GM23338 (cell line): ENCODE data around the gene APOB. TPM values are rescaled to one million over a fixed set of nuclear protein-coding genes. Genes with fewer than 3 reads are reported as not detected.

Source experiments
- ATAC-seq: fragments of 200-7000 bp; cut with Tn5 transposase; 3 replicates; pipeline ENCODE4 v1.9.1; 2020
- DNase-seq: peaks from one replicate; pipeline ENCODE4 v3.0.0-alpha.2; 2015; ENCODE audit warnings: low spot score
- H2AFZ ChIP-seq: fragments of 200-600 bp; sonication (generic); 2 replicates; pipeline ENCODE4 v1.8.0; 2016; ENCODE audit warnings: antibody characterized with exemption, mild to moderate bottlenecking, moderate library complexity
- H3F3A ChIP-seq: fragments of 200-600 bp; sonication (generic); replicated peaks from 2 replicates; pipeline ENCODE4 v1.8.0; 2017; ENCODE audit warnings: antibody characterized with exemption, mixed run types, low read depth
- H3K27ac ChIP-seq: fragments of 200-600 bp; sonication (generic); 2 replicates; pipeline ENCODE4 v1.6.1; 2016; ENCODE audit warnings: low read depth
- H3K27me3 ChIP-seq: fragments of 200-600 bp; sonication (generic); 2 replicates; pipeline ENCODE4 v1.8.0; 2016; ENCODE audit warnings: mild to moderate bottlenecking, mixed run types, moderate library complexity; ENCODE audit not compliant: insufficient read depth
- H3K36me3 ChIP-seq: fragments of 200-600 bp; sonication (generic); 2 replicates; pipeline ENCODE4 v1.8.0; 2016; ENCODE audit warnings: mild to moderate bottlenecking; ENCODE audit not compliant: insufficient read depth
- H3K4me1 ChIP-seq: fragments of 200-600 bp; sonication (generic); 2 replicates; pipeline ENCODE4 v1.8.0; 2016; ENCODE audit warnings: mild to moderate bottlenecking, moderate library complexity; ENCODE audit not compliant: insufficient read depth
- H3K4me2 ChIP-seq: fragments of 200-600 bp; sonication (generic); 2 replicates; pipeline ENCODE4 v1.7.1; 2017; ENCODE audit warnings: mixed run types
- H3K4me3 ChIP-seq: fragments of 200-600 bp; sonication (generic); 2 replicates; pipeline ENCODE4 v1.6.1; 2016; ENCODE audit warnings: mixed run types
- H3K79me2 ChIP-seq: fragments of 200-600 bp; sonication (generic); replicated peaks from 2 replicates; pipeline ENCODE4 v1.8.0; 2017; ENCODE audit warnings: mild to moderate bottlenecking; ENCODE audit not compliant: insufficient read depth
- H3K9me2 ChIP-seq: fragments of 200-600 bp; sonication (generic); 2 replicates; pipeline ENCODE4 v1.8.0; 2017; ENCODE audit not compliant: insufficient read depth
- H4K20me1 ChIP-seq: fragments of 200-600 bp; sonication (generic); replicated peaks from 2 replicates; pipeline ENCODE4 v1.8.0; 2017; ENCODE audit warnings: mild to moderate bottlenecking; ENCODE audit not compliant: insufficient read depth
- H3K27ac Mint-ChIP-seq: 2 replicates; pipeline ENCODE4 v1.8.0; 2020; ENCODE audit warnings: inconsistent platforms, mild to moderate bottlenecking, moderate library complexity, mixed read lengths
- H3K27me3 Mint-ChIP-seq: 3 replicates; pipeline ENCODE4 v1.8.0; 2022; ENCODE audit warnings: low read depth, mild to moderate bottlenecking, moderate library complexity, mixed read lengths, inconsistent platforms; ENCODE audit not compliant: insufficient read depth, poor library complexity
- H3K36me3 Mint-ChIP-seq: 3 replicates; pipeline ENCODE4 v1.8.0; 2021; ENCODE audit warnings: low read depth, mild to moderate bottlenecking, inconsistent platforms, moderate library complexity, mixed read lengths
- H3K4me1 Mint-ChIP-seq: 3 replicates; pipeline ENCODE4 v1.8.0; 2020; ENCODE audit warnings: mild to moderate bottlenecking, inconsistent platforms, mixed read lengths
- H3K4me3 Mint-ChIP-seq: 3 replicates; pipeline ENCODE4 v1.8.0; 2021; ENCODE audit warnings: moderate library complexity, mild to moderate bottlenecking, inconsistent platforms, mixed read lengths
- H3K9me3 Mint-ChIP-seq: 3 replicates; pipeline ENCODE4 v1.8.0; 2020; ENCODE audit warnings: moderate library complexity, mild to moderate bottlenecking, inconsistent platforms, mixed read lengths
- ETS1 ChIP-seq: IDR thresholded peaks from 2 replicates; pipeline ENCODE4 v1.6.1; 2016; ENCODE audit warnings: antibody characterized with exemption
- EZH2 ChIP-seq: fragments of 200-600 bp; sonication (generic); IDR thresholded peaks from one replicate; pipeline ENCODE4 v1.8.0; 2017; ENCODE audit warnings: antibody characterized with exemption, mild to moderate bottlenecking, low read depth; ENCODE audit not compliant: unreplicated experiment
- EZH2phosphoT487 ChIP-seq: fragments of 200-600 bp; sonication (generic); IDR thresholded peaks from one replicate; pipeline ENCODE4 v1.8.1; 2018; ENCODE audit warnings: antibody characterized with exemption; ENCODE audit not compliant: unreplicated experiment
- JUNB ChIP-seq: IDR thresholded peaks from one replicate; pipeline ENCODE4 v1.6.1; 2016; ENCODE audit warnings: antibody characterized with exemption; ENCODE audit not compliant: unreplicated experiment
- NANOG ChIP-seq: IDR thresholded peaks from 2 replicates; pipeline ENCODE4 v1.6.1; 2016; ENCODE audit warnings: antibody characterized with exemption, borderline replicate concordance
- POLR2AphosphoS5 ChIP-seq: IDR thresholded peaks from 2 replicates; pipeline ENCODE4 v1.6.1; 2016; ENCODE audit warnings: antibody characterized with exemption, low read depth
- ZNF114 ChIP-seq: fragments of 250-450 bp; sonication (Bioruptor Pico); IDR thresholded peaks from 2 replicates; pipeline ENCODE4 v1.5.0; 2020; ENCODE audit warnings: mild to moderate bottlenecking, moderate library complexity
- ZNF331 ChIP-seq: fragments of 250-450 bp; sonication (Bioruptor Pico); IDR thresholded peaks from 2 replicates; pipeline ENCODE4 v1.5.0; 2020; ENCODE audit warnings: low read depth, mild to moderate bottlenecking, moderate library complexity
- ZNF462 ChIP-seq: fragments of 250-450 bp; sonication (Bioruptor Pico); IDR thresholded peaks from 2 replicates; pipeline ENCODE4 v1.5.0; 2020; ENCODE audit warnings: mild to moderate bottlenecking, moderate library complexity
- polyA plus RNA-seq: library from polyadenylated mRNA; unstranded; fragments of >200 nt; fragmentation: Nextera tagmentation; extraction: Ambion mirVana; gene quantifications from 2 replicates; pipeline ENCODE4 v1.2.1, GENCODE V29; 2016
- total RNA-seq: library from RNA; depleted of rRNA; stranded (reverse); fragments of >200 nt; shearing (Covaris generic); gene quantifications from 2 replicates; pipeline ENCODE4 v1.2.3, GENCODE V29; 2014
- TF ChIP-seq, protein P1 (sequence below): IDR thresholded peaks from one replicate; pipeline ENCODE4 v1.6.1; 2018; ENCODE audit warnings: antibody characterized with exemption; ENCODE audit not compliant: unreplicated experiment
- TF ChIP-seq, protein P2 (sequence below), 2 experiments: fragments of 200-600 bp in 1 of 2; sonication (generic) in 1 of 2; conservative IDR thresholded peaks; 2 replicates each; pipeline versions ENCODE4 v1.5.1 to v1.6.1; 2016 to 2017; ENCODE audit warnings: antibody characterized with exemption in 2 of 2, low read depth in 2 of 2, mild to moderate bottlenecking in 2 of 2, moderate library complexity in 1 of 2

Gene APOB
- total and polyA plus RNA-seq, 2 experiments from 2014 or later: 0.08 to 0.56 TPM

GRCh38 chr2:21006423-21007128 lies 37.3 kb downstream of the APOB start:
- DNase-seq: no peak
- Histone ChIP-seq H3K4me3 (no peak overlapping the region), H3K4me1 (no peaks in the 10 kb centered on the region), H3K9me2 (0 out of 2 replicates have a peak, but pooled peaks cover 3% of the 10 kb centered on the region), H3K27me3 (no peaks in the 10 kb centered on the region), H3F3A (no peaks in the 10 kb centered on the region), H2AFZ (no peak overlapping the region), H3K27ac (no peak overlapping the region), H3K36me3 (no peaks in the 10 kb centered on the region), H3K4me2 (no peak overlapping the region), H3K79me2 (no peaks in the 10 kb centered on the region), H4K20me1 (no peaks in the 10 kb centered on the region)
- Mint-ChIP-seq H3K9me3 (0 out of 3 replicates have a peak, but pooled peaks cover 5% of the 10 kb centered on the region), H3K4me1 (no peaks in the 10 kb centered on the region), H3K36me3 (no peaks in the 10 kb centered on the region), H3K27me3 (peaks cover 2% of the 10 kb centered on the region), H3K27ac (no peak overlapping the region), H3K4me3 (no peak overlapping the region)
- no peak for TF ChIP-seq ETS1
- no peak for TF ChIP-seq JUNB
- TF ChIP-seq ZNF114 (CRISPR knock-in tag): no peak
- TF ChIP-seq EZH2phosphoT487: no peak
- TF ChIP-seq NANOG: no peak
- no peak for TF ChIP-seq ZNF462 (CRISPR knock-in tag)
- TF ChIP-seq, protein P1, sequence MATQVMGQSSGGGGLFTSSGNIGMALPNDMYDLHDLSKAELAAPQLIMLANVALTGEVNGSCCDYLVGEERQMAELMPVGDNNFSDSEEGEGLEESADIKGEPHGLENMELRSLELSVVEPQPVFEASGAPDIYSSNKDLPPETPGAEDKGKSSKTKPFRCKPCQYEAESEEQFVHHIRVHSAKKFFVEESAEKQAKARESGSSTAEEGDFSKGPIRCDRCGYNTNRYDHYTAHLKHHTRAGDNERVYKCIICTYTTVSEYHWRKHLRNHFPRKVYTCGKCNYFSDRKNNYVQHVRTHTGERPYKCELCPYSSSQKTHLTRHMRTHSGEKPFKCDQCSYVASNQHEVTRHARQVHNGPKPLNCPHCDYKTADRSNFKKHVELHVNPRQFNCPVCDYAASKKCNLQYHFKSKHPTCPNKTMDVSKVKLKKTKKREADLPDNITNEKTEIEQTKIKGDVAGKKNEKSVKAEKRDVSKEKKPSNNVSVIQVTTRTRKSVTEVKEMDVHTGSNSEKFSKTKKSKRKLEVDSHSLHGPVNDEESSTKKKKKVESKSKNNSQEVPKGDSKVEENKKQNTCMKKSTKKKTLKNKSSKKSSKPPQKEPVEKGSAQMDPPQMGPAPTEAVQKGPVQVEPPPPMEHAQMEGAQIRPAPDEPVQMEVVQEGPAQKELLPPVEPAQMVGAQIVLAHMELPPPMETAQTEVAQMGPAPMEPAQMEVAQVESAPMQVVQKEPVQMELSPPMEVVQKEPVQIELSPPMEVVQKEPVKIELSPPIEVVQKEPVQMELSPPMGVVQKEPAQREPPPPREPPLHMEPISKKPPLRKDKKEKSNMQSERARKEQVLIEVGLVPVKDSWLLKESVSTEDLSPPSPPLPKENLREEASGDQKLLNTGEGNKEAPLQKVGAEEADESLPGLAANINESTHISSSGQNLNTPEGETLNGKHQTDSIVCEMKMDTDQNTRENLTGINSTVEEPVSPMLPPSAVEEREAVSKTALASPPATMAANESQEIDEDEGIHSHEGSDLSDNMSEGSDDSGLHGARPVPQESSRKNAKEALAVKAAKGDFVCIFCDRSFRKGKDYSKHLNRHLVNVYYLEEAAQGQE: no peak
- TF ChIP-seq, protein P2, sequence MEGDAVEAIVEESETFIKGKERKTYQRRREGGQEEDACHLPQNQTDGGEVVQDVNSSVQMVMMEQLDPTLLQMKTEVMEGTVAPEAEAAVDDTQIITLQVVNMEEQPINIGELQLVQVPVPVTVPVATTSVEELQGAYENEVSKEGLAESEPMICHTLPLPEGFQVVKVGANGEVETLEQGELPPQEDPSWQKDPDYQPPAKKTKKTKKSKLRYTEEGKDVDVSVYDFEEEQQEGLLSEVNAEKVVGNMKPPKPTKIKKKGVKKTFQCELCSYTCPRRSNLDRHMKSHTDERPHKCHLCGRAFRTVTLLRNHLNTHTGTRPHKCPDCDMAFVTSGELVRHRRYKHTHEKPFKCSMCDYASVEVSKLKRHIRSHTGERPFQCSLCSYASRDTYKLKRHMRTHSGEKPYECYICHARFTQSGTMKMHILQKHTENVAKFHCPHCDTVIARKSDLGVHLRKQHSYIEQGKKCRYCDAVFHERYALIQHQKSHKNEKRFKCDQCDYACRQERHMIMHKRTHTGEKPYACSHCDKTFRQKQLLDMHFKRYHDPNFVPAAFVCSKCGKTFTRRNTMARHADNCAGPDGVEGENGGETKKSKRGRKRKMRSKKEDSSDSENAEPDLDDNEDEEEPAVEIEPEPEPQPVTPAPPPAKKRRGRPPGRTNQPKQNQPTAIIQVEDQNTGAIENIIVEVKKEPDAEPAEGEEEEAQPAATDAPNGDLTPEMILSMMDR (conservative IDR thresholded peaks at IDR 0.05; ENCODE audit: low read depth in 2 of 2): no peak
- no peak for TF ChIP-seq POLR2AphosphoS5
- no peak for TF ChIP-seq EZH2
- TF ChIP-seq ZNF331 (CRISPR knock-in tag): no peak
- no peak for ATAC-seq
